RCC 7860 (cell line): ENCODE results near the gene AQP12A.

Experiments
- DNase-seq: peaks from one replicate; pipeline ENCODE4 v3.0.0-alpha.2; 2015; ENCODE audit warnings: low spot score
- FAIRE-seq: peaks from 2 replicates; lab custom pipeline; 2012; peaks lifted over from hg19 to GRCh38; lab: Jason Lieb, UNC

The AQP12A gene

DNA sequence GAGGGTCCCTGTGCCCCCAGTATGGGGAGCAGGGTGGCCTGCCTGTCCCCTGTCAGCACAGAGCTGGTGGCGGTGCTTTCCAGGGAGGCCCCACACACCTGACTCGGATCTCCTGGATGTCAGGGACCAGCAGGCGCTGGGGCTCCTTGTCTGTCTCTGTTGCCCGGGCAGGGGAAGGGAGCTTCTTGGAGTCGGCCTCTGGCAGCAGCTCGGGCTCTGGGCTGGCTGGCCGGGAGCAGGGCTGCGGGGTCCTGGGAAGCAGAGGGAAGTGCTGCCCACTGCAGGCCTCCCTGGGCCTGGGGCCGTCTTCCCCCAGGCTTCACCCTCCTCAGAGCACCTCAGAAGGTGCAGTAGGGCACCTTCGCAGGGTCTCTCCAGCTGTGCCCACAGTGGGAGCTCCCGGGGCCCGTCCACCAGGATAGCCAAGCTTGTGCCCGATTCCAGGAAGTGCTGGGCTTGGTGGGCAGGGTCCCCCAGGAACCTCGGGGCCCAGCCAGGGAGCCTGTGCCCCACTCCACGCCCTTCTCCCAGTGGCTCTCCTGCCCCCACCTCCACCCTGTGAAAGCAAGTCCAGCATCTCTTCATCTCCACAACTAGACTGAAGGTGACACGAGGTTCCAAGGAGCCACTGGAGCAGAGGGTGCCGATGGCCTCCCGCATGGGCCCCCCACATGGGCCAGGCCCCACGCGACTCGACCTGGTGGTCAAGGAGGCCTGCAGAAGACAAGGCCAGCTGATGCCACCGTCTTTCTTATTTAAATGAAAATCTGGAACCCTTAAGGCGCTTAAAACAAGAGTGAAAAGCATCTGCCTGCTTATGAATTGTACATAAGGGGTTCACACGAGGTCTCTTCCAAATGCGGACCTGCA, 28.2 kb downstream of the AQP12A start:
- DNase-seq (no peak), FAIRE-seq (no peak)

DNA sequence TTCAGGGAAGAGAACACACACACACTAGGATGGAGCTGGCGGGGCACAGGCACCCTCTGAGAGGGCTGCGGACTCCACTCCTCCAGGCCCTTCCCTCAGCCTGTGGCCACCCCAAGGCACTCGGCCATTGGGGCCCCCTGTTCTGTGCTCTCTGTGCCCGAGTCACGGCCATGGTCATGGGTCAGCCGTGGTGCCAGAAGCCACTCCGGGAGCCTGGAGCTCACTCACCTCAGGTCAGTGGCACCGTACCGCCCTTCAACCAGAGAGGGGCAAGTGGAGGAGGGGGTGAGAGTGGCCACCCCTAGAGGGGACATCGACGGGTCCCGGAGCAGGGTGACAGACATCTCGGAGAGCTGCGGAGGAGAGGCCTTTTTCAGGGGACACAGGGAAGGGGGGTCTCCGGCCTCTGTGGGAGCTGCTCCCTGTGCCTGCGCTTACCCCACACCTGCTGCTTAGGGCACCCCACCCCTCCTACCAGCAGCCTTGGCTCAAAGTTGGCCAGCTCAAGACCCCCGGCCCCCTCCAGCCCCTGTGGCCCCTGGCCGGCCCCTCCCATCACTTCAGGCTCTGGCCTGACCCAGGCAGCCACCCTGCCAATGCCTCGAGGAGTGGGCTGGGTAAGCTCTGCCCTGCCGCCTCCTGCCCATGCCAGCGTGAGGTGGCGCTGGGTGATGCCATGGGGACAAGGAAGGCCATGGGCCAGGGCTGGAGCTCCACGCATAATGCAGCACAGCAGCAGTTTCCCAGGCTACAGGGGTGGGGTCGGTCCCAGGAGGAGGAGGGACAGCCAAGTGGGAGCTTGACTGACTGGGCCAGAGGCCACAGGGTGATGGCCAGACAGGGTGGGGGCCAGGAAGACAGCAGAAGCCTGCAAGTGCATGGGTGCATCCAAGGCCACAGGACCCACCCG, 29.3 kb downstream of the AQP12A start:
- DNase-seq (no peak), FAIRE-seq (no peak)

DNA sequence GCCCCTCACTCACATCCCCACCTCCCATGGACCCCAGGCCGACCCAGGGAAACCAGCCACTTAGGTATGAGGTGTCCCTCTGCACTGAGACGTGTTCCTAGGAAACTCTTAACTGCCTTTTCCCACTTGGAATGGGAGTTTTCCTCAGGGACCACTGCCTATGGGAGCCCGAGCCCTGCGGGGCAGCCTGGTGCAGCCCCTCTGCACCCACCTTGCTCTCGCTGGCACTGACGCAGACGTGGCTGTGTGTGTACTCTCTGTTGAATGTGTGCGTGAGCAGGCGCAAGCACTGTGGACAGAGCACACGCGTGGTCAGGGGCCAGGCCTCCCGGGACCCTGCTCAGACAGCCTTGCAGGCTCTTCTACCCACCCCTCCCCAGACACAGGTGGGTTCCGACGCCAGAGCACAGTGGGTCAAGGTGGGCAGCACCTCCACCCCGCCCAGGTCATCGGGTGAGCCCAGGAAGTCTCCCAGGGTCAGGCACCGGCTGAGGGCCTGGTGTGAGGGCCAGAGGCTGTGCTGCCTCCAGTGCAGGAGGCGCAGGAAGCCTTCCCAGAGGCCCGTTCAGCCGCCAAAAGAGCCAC, 30.0 kb downstream of the AQP12A start:
- DNase-seq, result no peak
- no peak for FAIRE-seq

DNA sequence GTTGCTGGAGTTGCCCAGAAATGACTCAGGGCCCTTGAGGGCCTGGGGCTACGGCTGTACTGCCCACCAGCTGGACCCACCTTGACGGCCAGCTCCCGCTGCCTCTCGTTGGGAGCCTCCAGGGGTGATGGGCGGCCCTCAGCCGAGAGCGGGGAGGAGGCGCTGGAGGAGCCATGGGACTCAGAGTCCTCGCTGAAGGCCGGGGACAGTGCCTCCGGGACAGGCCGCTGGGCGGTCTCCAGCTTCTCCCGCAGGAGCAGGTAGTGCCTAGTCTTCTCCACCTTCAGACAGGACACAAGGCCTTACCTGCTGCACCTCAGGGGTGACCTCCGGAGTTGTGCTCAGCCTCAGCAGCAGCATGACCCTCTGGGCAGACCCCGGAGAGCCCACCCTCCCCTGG, 30.7 kb downstream of the AQP12A start:
- no peak for FAIRE-seq

DNA sequence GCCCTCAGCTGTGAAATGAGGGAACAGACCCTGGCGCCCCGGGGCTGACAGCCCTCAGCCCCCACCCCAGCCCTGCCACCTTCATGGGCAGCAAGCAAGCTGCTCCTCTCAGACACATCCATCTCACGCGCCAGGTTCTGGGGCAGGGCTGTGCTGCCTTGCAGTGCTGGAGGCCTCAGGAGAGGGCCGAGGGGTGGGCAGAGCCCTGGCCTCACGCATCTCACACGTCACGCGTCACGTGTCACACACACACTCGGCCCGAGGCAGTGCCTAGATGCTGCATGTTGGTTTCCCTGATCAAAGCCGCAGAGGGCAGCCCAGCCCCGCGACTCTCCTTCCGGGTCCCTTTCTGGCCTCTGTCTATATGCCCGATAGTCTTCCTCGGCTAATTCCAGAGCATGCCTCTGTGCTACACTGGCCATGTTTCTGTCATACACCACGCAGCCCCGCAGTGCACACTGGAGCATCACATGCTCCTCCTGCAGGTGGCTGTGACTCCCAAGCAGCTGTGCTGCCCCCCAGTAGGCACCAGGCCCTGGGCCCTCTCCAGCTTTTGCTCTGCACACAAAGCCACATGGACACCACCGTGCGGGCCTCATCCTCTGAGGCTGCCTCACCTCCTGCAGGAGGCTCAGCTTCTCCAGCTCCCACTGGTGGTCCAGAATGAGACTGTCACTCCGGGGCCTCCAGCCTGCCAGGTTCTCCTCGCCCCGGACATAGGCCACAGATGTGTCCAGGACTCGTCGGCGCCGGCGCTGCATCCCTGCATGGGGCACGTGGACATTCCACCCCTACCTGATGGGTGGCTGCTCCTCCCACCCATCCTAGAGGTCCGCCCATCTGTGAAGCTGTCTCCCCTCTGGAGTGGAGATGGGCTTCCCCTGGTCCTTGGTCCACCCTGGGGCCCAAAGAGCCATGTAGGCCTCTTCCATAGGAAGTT, 31.4 kb downstream of the AQP12A start:
- FAIRE-seq (no peak), DNase-seq (no peak)

More for the DNA sequence above, 30.7 kb downstream of the AQP12A start:
- no peak for DNase-seq

DNA sequence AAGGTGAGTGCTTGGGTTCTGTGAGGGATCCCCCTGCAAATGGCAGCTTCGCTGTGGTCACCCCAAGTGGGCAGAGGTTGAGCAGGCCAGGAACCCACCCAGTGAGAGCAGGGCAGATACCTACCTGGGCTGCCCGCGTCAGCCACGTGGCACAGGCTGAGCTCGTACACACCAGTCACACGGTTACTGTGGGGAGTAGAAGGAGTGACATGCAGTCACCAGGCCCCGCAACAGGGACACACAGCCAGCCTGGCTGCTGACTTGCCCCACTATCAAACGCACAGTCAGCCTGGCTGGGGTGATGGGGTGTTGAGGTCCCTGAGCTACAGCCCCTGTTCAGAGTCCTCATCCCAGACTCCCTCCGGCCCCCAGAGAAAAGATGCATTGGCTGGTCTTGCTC, 32.2 kb downstream of the AQP12A start:
- DNase-seq (no peak), FAIRE-seq (no peak)

DNA sequence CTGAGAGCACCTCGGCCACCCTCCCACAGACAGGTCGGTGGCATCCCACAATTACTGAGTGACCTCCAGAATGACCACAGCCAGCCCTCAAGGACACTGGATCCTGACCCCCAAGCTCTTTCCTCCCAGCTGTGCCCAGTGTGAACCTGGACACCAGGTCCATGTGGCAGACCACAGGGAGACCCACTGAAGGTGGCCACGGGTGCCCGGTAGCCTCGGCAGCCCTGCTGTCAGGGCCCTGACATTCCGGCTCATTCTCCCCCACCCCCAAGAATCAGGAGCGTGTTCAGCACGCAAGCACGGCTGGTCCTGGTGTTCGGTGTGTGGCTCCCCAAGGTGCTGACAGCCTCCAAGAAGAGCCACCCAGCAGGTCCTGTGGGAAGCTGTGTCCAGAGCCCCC, 32.8 kb downstream of the AQP12A start:
- DNase-seq, result no peak
- FAIRE-seq, result no peak

DNA sequence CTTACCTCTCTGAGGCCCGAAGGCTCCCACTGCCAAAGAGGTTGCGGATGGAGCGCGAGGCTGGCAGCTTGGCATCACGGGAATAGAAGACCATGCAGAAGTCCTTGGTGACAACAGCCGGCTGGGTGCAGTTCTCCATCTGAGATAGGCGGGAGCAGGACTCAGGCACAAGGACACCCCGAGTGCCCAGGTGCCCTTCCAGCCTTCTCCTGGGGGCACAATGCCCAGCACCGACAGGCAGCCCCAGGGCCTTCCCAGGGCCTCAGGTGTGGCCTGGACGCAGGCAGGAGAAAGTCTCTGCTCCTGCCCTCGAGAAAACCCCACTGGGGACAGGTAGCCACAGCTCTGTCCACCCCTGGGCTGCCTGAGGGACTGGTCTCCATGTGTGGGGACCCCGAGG, 33.6 kb downstream of the AQP12A start:
- FAIRE-seq (no peak), DNase-seq (no peak)

DNA sequence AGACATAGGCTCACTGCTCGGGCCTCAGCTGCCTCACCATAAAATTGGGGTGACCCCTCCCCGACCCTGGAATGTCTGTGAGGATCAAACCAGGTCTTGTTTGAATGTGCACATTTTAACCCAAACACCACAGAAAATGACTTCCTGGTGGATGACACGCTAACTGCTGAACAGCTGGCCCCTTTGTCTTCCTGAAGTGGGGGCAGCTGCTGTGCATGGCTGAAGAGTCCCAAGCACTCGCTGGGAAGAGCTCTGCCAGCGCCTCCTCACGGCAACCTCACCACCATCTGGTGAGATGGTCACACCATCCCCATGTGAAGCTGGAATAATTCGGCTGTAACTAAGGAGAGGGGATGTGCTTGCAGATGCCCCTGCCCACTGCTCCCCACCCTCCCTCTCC, 34.0 kb downstream of the AQP12A start:
- DNase-seq (no peak), FAIRE-seq (no peak)

DNA sequence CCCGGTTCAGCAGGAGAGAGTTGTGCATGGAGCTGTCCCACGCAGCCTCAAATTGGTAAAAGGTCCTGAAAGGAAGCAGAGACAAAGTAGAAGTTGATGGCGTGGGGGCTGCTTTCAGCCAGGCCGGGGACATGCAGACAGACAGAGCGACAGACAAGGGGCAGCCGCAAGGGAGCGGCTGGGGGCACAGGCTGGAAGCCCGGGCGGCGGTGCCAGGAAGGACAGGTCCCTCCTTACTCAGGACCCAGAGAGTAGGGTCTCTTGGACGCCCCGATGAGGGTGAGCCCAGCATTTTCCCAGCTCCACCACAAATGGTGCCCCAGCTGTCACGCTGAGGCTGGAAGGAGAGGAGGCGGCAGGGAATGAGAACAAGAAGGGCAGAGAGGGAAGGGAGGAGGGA, 35.2 kb downstream of the AQP12A start:
- FAIRE-seq (no peak), DNase-seq (no peak)

DNA sequence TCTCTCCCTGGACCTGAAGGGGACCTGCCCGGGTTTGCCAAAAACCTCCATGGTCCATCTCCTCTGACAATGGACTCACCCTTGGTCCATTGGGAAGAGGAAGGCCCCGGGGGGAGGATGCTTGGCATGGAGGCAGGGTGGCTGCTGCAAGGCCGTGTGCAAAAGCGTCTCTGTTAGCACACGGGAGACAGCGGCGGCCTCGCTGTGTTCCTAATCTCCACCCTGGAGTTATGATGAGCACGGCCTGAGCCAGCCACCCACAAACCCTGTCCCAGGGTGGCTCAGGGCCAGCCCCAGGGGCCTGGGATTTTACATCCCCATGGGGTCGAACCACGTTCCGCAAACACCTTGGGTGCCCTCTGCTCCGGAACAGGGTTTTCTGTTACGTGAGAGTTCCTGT, 35.8 kb downstream of the AQP12A start:
- FAIRE-seq (no peak), DNase-seq (no peak)

DNA sequence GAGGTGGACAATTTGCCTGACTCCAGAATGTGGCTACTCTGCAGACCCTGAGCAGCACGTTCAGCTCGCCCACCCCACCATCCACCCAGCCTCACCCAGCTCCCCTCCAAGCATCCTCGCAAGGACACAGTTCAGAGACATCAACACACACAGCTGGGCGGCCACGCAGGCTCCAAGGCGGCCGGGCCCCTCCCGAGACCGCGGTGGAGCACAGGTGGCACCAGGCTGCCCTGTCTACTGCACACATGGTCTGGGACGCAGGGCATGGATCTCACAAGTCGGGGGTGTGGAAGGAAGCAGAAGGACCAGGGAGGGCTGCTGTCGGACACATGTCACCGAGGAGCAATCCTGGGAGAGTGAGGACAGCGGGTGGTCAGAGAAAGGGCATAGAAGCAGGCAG, 36.2 kb downstream of the AQP12A start:
- FAIRE-seq (no peak), DNase-seq (no peak)

DNA sequence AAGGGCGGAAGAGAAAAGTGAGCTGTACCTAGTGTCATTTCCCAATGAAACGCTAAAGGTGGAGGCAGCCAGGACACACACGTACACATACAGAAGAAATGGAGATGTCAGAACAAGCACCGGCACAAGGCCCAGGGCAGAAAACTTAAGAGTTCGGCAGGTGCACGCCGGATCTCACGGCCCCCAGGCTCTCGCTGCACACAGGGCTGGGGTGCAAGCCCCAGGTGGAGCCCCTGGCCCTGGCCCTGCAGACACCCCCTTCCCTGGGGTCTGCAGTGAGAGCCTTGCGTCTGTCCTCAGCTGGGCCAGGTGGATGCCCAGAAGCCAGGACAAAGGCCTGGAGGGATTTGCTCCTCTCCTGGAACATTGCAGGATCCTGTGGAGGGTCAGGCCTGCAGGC, 36.7 kb downstream of the AQP12A start:
- FAIRE-seq (no peak), DNase-seq (no peak)

DNA sequence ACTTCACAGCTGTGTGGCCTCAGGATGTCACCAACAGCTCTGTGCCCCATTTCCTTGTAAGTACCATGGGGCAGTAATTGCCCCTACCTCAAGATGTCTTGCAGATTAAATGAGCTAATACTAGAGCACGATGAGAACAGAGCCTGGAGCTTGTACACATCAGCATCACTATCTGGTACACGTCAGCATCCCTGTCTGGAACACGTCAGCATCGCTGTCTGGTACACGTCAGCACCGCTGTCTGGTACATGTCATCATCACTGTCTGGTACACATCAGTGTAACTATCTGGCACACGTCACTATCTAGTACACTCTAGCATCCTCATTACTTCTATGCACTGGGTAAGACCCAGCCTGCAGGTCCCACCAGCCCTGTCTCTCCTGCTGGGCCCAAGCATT, 37.2 kb downstream of the AQP12A start:
- DNase-seq, result no peak
- FAIRE-seq, result no peak

DNA sequence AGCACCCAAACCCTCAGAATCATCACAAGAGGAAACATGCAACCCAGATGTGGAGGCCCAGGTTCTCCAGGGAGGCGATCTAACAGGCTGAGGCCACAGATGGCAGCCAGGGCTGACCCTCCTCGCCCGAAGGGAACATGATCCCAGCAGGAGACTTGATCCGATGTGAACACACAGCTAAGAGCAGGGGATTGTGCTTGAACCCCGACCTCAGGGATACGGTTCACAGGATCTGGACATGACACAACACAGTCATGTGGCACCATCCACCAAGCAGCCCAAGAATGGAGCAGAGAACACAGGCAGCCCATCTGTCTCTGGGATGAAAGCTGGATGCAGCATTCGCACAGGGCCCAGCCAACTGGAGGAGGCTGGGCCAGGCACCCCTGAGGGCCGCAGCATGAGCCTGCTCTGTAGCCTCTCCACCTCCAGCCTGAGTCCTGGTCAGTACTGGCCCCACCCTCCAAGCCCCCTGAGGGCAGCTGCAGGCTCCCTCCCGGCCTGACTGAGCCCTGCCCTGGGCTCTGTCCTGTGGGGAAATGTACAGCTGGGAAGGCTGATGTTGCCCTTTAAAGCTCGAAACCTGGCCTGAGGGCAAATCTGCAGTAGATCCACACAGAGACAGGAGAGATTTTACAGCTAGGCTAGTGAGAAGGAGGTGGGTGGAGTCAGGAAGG, 39.0 kb downstream of the AQP12A start:
- no peak for DNase-seq
- FAIRE-seq, result no peak

DNA sequence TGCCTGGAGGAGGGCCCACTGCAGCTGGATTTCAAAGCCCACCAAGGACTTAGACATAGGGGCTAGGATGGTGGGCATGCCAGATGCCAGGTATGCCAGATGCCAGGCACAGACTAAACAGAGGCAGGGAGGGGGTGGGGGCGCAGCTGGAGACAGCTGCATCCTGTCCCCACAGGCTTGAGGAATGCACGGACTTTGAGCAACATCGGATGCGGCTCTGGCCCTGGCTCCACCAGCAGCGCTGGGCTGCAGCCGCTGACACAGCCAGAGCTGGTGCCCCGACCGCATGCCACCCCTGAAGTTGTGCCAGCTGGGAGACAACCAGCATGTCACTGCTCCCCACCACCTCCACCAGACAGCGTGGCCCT, 39.5 kb downstream of the AQP12A start:
- DNase-seq (no peak), FAIRE-seq (no peak)

DNA sequence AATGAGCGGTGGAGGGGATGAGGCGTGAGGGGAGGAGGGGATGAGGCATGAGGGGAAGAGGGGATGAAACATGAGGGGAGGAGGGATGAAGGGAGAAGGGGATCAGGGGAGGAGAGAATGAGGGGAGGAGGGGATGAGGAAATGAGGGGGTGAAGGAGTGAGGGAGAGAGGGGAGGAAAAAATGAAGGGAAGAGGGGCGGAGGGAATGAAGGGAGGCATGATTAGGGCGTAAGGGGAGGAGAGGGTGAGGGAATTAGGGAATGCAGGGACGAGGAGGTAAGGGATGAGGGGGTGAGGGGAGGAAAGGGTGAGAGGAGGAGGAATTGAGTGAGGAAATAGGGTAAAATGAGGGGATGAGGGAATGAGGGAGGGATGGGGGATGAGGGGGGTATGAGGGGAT, 40.5 kb downstream of the AQP12A start:
- no peak for FAIRE-seq

DNA sequence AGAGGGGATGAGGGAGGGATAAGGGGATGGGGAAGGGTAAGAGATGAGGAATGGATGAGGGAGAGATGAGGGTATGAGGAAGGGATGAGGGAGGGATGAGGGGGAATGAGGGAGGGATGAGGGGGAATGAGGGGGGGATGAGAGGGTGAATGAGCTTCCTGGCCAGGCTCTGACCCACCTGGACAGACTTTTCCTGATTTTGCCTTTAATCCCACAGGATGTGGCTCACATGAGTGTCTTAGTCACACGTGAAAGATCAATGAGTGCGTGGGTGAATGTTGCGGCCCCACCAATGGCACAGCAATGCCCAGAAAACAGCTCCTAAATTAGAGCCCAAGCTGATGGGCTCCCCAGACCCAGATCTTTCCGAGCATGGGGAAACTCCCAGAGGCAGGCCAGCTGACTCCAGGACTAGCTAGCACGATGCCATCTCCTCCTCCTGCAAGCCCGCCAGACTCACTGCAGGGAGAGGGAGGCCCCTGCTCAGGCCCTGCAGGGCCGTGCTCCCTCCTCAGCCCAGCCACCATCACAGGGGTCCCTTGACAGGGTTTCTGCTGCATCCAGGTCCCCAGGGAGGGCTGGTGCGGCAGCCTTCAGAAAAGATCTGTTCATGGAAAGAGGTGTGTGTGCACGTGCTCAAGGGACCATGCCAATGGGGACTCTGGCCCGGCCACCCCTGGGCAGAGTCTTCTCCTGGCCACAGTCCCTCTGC, 41.4 kb downstream of the AQP12A start:
- DNase-seq, result no peak
- FAIRE-seq, result no peak

More for the DNA sequence above, 40.5 kb downstream of the AQP12A start:
- no peak for DNase-seq

DNA sequence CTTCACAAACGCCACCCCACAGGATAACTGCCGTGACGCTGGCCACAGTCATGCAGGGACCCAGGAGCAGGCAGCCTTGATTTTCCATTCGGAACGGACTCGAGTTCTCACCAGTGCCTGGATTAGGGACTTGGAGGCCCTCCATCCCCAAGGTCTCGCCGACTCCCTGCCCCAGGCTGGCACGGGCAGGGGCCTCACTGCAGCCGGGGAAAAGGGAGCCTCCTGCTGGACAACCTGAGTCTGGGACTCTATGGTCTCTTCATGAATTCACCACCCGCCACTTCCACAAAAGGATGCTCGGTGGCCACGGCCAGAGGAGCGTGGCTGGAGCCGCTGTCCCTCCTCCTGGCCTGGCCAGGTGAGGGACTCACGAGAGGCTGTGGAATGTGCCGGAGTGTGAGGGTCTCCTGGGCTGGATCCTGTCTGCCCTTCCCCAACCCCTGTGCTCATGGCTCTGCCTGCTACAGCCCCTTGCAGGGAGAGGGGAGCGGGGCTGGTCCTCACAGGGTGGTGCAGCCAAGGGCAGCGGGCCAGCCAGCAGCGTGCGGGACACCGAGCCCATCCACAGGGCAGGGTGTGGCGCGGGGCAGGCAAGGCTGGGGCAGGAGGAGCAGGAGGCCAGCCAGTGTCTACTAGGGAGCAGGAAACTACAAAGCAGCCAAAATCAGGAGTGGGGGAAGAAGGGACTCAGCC, 42.3 kb downstream of the AQP12A start:
- DNase-seq, result no peak
- no peak for FAIRE-seq
